ENCODE measurements around the gene THY1.

The THY1 gene

DNA sequence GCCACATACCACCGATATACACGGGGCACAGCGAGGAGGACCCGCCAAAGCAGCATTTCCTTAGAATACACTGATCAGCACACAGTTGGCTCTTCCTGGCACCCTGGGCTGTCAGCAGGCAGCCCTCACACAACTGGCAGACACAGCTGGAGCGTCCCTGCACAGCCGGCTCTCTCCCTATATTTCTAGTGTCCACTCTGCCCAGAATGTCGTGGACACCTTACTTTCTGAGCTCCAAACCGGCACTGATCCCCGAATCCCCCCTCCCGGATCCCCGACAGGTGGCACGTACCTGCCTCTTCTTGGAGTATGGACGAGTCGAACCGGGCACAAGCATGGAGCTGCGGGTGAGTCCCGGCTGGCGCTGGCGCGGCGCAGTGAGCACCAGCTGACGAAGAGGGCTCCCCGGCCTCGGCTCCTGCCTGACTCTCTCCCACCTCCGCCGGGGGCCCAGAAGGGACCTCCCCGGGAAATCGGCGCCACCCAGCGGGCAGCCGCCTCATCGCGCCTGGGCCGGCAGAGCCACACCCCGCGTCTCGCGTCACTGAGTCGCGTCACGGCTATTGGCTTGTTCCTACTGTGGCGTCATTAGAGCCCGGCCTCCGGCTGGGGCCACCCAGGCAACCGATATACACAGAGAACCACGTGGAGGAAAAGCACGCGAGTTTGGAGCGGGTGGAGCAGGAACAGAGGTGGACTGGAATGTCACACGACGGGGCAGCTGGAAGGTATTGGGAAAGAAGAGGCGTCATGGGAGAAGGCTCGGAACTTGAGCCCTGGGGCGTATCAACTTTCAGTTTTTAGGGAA, 41.6 kb downstream of the THY1 start, which contains the start of gene USP2:
USP2 (minus strand) TSS at position 510 of the 808 bp plus-strand sequence. CDS start 8,210 bp downstream, outside the sequence.
- DNase-seq, result peak; percentile 91 to 93

DNA sequence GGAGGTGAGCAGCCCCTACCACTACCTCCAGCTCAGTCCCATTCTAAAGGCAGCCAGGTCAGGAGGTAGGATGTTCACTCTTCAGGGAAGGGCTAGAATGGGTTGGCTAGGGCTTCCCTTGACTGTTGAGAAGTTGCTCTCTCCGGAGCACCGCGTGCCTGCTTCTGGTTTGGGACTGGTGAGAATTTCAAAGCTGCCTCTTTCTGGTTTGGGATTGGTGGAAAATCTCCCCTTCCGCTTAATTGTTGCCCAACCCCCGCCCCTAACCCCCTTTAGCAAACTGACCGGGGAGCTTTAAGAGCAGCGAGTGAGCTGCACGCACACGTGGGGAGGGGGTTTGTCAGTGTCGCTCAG, 42.2 kb downstream of the THY1 start:
- no peak for DNase-seq

DNA sequence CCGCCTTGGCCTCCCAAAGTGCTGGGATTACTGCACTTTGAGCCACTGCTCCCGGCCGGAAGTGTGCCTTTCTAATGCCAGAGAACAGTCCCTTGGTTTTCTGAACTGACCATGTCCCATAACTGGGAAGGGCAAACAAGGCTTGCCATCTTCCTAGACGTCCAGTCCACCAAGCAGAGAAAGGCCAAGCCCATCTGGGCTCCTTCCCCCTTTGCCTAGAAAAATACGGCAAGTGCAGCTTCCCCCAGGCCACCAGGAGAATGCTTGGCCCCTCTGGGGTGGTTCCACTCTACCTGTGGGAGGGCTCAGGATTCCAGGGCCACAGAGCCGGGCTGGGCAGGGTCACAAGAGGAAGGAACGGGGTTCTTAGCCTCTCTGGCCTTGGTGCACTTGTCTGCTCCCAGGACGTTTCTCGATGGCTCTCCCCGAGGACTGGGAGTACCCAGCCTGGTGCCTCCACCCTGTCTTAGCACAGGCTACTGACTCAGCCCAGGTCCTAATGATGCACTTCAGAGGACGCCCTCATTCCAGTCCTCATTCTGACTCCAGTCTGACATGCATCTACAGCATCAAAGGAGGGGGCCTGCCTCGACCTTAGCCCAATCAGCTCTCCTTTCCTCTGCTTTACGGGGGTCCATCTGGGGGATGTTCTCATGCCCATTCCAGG, 42.7 kb downstream of the THY1 start:
- no peak for DNase-seq

DNA sequence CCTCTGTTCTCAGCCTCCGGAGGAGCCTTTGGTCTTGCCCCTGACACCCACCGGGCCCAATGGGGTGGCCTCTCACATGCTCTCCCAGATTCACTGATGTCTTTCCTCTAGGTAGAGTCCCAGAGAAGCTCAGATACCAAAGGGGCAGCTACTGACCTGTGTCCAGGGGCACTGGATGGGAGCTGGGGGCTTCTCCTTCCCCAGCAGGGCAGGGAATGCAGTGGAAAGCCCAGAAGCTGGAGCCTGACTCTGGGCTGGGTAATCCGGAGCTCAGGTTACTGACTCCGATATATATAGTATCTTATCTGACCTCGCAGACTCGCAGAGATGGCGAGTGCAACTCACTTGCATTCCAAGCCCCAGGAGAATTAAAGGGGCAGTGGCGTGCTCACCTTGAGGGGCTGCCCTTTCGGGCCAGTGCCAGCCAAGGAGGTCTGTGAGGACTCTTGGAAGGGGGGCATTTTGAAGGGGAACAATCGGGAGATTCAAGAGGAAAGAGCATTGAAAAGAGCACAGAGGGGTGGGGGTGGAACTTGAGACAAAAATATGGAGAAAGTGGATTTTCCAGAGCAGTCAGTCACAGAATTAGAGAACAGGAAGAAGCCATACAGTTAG, 44.0 kb downstream of the THY1 start:
- DNase-seq, result no peak

DNA sequence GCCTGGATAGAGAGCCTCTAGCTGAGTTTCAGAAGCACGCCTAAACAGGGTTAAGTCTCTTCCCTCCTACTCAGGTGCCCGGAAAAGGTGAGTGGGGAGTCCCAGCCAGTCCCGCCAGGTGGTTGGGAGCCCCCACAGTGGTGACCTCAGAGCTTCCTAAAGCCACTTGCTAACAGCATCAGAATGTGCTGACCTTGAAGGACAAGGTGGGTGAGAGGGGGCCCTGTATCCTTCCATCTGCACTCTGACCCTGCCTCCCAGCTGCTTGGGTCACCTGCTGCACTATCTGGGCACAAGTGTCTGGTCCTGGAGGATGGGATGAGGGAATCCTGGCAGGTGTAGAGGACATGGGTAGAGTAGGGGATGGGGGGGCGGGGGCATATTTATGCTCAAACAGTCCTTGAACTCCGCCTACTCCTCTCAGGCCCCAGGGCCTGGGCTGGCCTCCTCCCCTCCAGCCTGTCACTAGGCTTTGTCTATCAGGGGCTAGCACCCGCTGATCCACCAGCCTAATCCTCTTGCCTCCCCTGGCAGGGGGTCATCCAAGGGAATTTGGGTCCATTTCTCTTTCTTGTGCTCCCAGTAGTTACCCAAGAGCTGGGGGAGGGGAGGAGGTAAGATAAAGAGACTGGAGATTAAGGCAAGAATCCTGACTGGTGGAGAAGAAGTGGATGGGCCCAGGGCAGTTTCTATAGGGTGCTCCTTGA, 44.9 kb downstream of the THY1 start:
- no peak for DNase-seq

DNA sequence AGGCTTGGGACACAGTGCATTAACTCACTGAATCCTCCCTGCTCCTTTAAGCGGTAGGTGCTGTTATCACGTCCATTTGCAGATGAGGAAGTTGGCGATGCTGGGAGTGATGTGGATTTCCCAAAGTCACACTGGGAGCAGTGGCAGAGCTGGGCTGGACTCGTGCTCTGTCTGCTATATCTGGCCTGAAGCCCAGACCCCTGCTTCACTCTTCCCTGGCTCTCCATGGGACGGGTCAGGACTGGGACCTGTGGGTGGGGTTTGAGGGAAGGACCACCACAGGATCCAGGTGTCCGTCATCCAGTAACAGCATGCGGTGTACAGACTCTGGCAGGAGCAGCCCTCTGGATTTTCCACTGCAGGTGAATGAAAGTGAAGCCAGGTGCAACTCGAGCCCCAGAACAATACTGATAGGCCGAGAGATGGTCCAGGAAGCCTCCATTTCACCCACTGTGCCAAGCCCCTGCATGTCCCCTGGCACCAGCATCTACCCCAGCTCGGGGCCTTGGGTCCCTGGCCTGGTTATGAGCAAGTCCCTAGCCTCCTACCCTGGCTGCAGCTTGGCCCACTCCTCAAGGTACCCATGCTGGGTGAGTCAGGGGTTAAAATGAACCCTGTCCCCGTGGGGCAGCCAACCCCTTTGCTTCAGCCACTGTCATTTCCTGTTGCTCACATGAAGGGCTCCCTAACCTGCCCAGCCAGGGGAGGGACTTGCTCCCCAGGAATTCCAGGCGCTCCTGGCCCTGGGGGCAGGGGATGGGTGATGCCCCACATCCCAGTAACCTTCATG, 45.7 kb downstream of the THY1 start:
- DNase-seq, result no peak

DNA sequence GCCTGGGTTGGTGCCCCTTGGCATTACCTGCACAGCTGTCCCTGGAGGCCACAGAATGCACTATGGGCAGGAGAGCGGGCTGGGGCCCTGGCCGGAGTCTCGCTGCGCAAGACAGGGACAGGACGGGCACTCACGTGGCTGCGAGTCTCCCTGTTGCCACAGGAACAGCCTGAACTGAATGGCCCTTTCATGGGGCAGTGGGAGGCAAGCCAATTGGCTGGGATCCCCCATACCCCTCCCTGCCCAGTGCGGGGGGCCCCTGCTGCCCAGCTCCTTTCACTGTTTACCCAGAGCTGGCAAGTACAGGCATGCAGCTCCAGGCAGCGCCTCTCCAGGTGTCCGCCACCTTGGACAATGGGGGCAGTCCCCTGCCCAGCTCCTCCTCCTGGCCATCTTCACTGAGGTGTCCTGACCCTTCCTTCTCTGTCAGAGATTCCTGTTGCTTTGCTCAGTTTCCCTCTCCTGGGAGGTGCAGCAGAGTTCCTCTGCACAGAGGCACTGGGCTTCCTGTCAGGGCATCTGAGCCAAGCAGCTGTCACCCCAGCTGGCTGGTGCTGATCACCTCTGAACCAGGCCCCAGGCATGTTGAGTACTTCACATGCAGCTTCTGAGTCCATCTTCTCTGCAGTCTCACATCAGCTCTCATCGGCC, 46.6 kb downstream of the THY1 start:
- DNase-seq, result peak; percentile 64 to 68

DNA sequence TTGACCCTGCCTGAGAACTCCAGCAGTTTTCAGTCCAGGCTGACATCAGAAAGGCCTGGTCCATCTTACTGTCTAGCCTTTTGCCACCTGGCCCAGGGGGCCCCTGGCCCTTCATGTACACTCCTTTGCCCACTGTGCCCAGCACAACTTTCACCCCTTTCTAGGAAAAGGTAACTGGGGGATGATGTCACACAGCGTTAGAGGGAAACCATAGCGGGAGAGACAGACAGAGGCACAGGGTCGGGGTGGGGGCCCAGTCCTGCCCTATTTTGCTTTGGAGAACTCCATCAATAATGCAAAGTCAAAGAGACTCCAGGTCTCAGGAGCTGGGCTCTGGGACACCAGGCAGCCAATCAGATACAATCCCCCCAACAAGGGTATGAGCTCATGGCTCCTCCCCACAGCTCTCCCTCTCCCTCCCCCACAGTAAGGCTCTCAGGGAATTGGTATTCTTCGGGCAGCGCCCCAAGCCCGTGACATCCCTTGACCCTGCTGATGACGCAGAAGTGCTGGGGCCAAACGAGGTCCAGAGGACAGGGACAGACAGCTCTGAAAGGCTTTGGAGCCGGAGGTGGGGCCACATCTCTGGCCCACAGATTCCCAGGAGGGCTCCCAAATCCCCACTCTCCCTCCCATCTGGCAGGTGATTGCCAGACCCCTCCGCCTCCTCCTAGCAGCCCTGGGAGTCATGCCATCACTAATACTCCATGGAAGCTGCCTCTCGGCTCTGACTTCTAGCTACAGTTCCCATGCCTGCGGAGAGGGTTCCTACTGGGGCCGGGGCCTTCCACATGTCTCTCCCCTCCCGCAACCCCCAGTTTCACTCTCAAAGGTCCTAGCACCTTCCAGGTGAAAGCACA, 47.4 kb downstream of the THY1 start:
- no peak for DNase-seq

DNA sequence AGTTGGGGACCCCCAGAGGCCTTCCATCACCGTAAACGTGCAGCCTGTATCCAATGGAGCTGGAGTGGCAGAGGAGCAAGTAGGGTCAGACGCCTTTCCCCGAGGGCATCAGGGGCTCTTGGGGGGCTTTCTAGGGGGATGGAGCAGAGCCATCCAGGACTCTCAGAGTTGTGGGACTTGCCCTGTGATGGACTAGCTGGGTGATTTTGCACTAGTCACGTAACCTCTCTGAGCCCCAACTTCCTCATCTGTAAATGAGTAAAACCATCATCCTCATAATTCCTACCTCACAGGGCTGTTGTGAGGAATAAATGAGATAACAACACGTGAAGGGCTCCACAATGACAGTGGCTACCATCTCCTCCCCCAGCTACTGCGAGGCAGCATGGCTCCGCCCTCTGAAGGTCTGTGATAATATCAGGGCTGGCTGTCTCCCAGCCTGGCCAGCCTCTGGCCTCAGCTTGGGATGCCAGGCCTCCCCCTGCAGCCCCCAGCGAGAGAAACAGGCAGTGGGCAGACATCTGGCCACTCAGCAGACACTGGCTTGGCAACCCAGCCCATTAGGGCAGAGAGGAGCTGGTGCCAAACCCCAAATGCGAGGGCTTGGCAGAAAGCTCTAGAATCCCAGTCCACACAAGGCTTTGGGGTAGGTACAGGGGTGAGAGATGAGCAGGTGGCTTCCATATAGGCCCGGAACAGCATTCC, 48.2 kb downstream of the THY1 start:
- DNase-seq, result no peak

DNA sequence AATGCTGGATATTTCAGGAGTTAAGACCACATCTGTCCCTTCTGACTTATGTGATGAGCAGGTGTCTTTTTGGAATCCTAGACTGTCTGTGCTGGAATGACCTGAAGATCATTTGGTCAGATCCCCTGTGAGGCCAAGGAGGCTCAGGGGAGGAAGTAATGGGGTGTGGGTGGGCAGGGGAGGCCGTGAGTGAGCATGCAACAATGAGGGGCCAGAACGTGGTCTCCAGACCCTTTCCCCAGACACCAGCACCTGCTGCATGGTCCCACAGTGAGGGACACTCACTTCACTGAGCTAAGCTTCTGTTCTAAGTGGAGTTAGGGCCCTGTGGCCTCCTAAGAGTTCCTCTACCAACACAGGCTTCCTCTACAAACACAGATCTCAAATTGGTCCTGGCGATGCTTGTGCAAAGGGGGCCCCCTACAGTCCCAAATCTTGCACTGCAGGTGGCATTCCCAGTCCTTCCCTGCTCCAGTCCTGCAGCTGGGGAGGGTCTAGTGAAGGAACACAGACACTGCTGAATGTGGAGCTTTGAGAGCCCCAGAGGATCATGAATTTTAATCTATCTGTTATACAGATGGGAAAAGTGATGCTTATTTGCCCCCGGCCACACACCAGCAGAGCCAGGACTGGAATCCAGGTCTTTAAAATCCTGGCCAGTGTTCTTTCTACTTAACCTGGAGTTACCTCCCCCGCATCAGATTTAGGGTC, 48.9 kb downstream of the THY1 start:
- DNase-seq, result peak; percentile 66 to 67

DNA sequence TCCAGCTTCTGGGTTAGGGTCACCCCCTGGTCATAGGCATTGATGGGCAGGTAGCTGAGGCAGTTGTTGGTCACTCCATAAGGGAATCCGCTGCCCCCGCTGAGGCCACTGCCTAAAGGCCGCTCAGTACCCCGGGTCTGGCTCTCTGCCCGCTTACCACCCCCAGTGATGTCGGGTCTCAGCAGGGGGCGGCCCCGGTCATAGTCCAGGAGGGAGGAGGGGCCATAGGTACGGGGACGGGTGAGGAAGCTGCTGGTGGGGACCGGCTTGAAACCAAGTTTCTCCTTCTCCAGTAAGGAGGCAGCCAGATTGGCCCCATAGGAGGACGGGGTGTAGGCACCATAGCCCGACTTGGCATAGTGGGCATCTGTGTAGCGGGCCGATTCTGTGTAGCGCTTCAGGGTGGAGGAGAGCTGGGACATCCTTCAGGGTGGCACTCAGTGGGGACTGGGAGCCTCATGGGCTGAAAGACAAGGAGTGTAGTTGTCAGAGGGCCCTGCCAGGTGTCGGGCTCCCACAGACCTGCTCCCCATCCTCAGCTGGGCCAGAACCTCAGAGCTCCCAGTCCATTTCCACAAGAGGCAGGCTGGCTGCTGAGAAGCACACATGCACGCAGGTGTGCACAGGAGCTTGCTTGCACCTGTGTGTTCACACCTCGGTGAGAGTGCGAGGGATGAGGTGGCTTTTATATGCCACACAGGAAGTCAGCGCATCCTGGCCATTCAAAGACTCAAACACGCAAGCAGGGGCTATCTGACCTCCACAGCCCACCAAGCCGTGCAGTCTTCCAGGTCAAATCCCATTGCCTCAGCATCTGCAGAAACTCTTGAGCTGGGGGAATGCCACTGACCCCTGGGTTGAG, 49.7 kb downstream of the THY1 start:
- DNase-seq, result no peak

DNA sequence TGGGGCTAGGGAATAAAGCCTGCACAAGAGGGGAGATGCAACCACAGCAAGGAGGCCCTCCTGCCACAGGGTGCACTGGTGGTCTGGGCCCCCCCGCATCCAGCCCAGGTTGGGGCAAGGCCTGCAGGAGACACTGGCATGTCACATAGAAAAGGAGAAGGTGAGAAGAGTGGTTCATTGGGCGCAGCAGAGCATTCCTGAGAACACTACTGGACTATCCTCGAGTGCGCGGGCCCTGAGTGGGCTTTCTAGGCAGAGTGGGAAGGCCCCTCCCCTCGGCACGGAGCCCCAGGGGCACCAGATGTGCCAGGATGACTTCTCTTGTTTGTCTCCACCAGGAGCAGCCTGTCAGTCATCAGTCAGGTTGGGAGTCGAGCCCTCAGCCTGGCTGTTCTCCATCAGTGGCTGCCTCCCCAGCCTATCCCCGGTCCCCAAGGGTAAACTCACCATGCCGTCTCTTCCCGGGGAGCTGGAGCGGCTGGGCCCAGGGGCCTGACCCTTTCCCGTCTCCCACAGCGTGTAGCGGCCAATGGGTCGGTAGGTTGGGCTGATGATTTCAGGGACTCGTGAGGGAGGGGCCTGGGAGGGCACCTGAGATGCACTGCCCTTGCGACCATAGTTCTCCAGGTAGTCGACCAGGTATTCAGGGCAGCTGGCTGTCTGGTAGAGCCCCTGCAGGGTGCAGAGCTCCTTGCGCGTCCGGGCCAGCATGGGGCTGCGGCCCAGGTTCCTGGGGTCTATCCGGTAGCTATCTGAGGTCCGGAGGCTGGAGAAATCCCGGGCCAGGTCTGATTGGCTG, 50.5 kb downstream of the THY1 start:
- no peak for DNase-seq

DNA sequence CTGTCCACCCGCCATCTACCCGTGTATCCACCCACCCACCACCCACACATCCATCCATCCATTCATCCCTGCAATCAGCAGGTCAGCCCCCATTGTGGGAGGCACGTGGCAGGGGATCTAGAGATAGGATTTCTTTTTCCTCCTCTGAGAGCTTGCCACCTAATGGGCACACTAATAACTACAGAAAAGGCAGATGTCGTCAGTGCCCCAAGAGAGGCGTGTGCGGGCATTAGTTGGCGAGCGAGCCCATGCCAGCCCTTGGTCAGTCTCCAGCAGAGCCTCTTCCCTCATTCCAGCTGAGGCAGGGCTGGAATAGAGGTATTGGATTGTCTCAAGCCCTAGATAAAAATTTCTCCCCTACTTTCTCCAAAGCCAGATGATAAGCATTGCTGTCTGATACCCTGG, 51.2 kb downstream of the THY1 start:
- no peak for DNase-seq

DNA sequence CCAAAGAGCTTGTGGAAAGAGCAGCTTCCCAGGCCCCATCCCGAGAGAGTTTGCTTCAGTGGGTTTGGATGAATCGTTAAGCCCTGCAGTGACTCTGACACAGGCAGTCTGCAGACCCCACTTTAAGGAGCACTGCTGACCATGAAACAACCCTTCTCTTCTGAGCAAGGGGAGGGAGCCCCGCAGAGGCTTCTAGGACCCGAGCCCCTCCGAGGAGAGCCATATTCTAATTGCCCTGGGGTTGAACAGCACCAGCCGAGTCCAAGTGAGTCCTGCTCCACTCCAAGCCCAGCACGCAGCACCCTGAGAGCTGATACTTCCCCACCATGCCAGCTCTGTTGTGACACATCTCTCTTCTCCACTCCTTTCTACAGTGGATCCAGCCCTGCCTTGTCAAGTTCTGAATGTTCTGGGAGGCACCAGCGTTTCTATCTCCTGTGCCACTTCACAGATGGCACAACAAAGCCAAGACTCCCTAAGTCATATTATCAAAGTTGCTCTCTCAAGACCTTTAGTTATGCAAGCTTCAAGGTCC, 51.8 kb downstream of the THY1 start:
- no peak for DNase-seq

DNA sequence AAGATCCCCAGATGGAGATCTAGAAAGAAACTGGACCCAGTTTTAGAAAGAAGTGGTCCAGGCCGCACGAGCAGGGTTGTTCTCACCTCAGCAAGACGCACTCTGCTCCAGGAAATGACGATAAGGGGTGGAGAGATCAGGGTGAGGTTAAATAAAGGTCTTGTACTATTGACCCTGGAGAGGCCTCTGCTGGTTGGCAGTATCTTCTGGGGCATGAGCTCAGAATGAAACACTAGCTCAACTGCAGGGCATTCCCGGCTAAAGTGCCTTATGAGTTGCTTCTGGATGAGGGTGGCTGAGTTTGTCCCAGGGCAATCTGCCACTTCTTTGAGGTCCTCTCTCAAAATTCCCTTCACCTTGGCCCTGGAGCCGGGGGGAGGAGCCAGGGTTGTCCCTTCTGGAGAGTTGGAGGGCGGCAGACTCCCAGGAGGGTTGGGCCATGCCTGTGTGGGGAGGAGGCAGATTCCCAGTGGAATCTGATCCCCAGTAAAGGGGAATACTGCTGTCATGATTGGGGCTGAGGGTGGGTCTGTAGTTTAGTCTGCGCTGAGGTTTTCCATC, 52.4 kb downstream of the THY1 start:
- no peak for DNase-seq

DNA sequence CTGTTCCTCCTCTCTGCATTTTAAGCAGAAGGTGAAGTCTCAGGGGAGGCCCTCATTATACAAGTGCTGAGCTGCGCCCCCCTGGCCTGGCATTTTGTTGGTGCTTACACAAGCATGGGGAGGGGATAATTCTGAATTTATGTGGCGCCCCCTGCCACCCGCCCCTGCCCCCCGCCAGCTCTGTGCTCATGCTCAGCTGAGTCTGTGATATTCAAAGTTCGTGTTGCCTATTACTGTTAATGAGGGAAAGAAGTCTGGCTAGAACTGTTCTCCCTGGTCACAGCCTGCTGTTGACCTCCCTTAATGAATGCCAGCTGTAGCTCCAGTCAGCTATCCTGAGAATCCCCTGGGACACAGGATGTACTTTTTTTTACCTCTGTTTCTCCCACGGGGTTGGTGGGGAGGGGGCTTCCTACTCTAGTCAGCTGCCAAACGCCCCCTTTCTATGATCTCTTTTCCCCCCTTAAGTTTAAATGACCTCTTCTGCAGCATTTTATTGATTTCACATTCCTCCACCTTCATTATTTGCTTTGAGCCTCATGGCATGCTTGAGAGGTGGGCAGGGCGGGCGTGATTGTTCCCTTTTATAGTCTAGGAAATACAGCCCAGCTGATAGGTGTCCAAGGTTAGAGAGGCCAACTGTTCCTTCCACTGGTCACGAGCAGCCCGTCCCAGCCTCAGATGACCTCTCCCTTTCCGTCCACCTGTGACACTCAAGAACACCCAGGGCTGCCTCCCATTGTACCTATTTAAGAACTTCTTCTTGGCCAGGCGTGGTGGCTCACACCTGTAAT, 53.6 kb downstream of the THY1 start:
- no peak for DNase-seq

All from SHP77 (cell line).